H1 (cell line): ENCODE results near the gene INVS. TPM values are rescaled to one million over a fixed set of nuclear protein-coding genes. Genes with fewer than 3 reads are reported as not detected.

Source experiments
- CTCF ChIA-PET: fragments of 300-600 bp; sonication (Branson Sonifier 250); formaldehyde crosslinking; loops from one replicate; lab custom pipeline; 2021; ENCODE audit not compliant: partially characterized antibody; lab: Charles Lee
- POLR2A ChIA-PET: fragments of 300-600 bp; sonication (Branson Sonifier 250); formaldehyde crosslinking; loops from one replicate; lab custom pipeline; 2021; ENCODE audit warnings: inconsistent platforms; ENCODE audit not compliant: partially characterized antibody; lab: Charles Lee
- DNase-seq, 2 experiments: peaks; one replicate each; pipeline versions ENCODE4 v3.0.0 to v3.0.0-alpha.2; 2010 to 2022; ENCODE audit warnings: low spot score in 2 of 2, low read depth in 1 of 2, mixed read lengths in 1 of 2
- FAIRE-seq: peaks from 2 replicates; lab custom pipeline; 2011; peaks lifted over from hg19 to GRCh38; lab: Jason Lieb, UNC
- H2AFZ ChIP-seq: 2 replicates; pipeline ENCODE4 v1.8.1; 2012; ENCODE audit warnings: low read length, inconsistent platforms
- H2AK5ac ChIP-seq: 2 replicates; pipeline ENCODE4 v1.6.1; 2013; ENCODE audit warnings: low read depth, low read length
- H2BK120ac ChIP-seq: replicated peaks from 2 replicates; pipeline ENCODE3; 2013; ENCODE audit warnings: low read depth, low read length, inconsistent platforms
- H2BK12ac ChIP-seq: 2 replicates; pipeline ENCODE4 v1.6.1; 2013; ENCODE audit warnings: low read depth, low read length
- H2BK15ac ChIP-seq: 2 replicates; pipeline ENCODE4 v1.6.1; 2013; ENCODE audit warnings: low read length
- H2BK20ac ChIP-seq: 2 replicates; pipeline ENCODE4 v1.6.1; 2013; ENCODE audit warnings: low read length
- H2BK5ac ChIP-seq: 2 replicates; pipeline ENCODE4 v1.6.1; 2013; ENCODE audit warnings: low read depth, low read length
- H3K14ac ChIP-seq: 2 replicates; pipeline ENCODE4 v1.6.1; 2013; ENCODE audit warnings: inconsistent platforms; ENCODE audit not compliant: insufficient read length
- H3K18ac ChIP-seq: 2 replicates; pipeline ENCODE4 v1.6.1; 2013; ENCODE audit warnings: low read length; ENCODE audit errors: extremely low read depth
- H3K23ac ChIP-seq: 2 replicates; pipeline ENCODE4 v1.6.1; 2013; ENCODE audit warnings: inconsistent platforms; ENCODE audit not compliant: insufficient read length
- H3K23me2 ChIP-seq: 2 replicates; pipeline ENCODE4 v1.6.1; 2013; ENCODE audit warnings: low read depth, low read length
- H3K27ac ChIP-seq: 2 replicates; pipeline ENCODE4 v1.6.1; 2011; ENCODE audit warnings: low read depth, low read length, inconsistent platforms
- H3K27me3 ChIP-seq, 4 experiments: replicated peaks in 1 of 4; 1 replicate in 1 of 4; 2 replicates in 3 of 4; pipeline versions ENCODE4 v1.6.1 to v1.8.1; 2011 to 2013; ENCODE audit warnings: low read length in 3 of 4, mild to moderate bottlenecking in 3 of 4, inconsistent platforms in 2 of 4, mixed read lengths in 2 of 4, moderate library complexity in 1 of 4; ENCODE audit not compliant: control insufficient read depth in 3 of 4, insufficient read depth in 3 of 4; ENCODE audit errors: extremely low read depth in 1 of 4
- H3K36me3 ChIP-seq, 4 experiments: 2 replicates each; pipeline versions ENCODE4 v1.6.1 to v1.8.1; 2011 to 2013; ENCODE audit warnings: mild to moderate bottlenecking in 4 of 4, low read length in 3 of 4, moderate library complexity in 2 of 4, control low read depth in 1 of 4, inconsistent platforms in 1 of 4; ENCODE audit not compliant: insufficient read depth in 4 of 4, control insufficient read depth in 2 of 4
- H3K4ac ChIP-seq: replicated peaks from 2 replicates; pipeline ENCODE3; 2013; ENCODE audit warnings: low read length, low read depth, mixed read lengths, inconsistent platforms; ENCODE audit not compliant: insufficient read length
- H3K4me1 ChIP-seq, 4 experiments: replicated peaks in 1 of 4; 1 replicate in 1 of 4; 2 replicates in 3 of 4; pipeline versions ENCODE4 v1.6.1 to v1.8.1; 2011 to 2013; ENCODE audit warnings: low read length in 3 of 4, inconsistent platforms in 2 of 4, mixed read lengths in 1 of 4; ENCODE audit not compliant: insufficient read depth in 4 of 4, control insufficient read depth in 3 of 4
- H3K4me2 ChIP-seq, 2 experiments: 2 replicates each; pipeline versions ENCODE4 v1.6.1 to v1.8.1; 2011 to 2013; ENCODE audit warnings: low read depth in 2 of 2, low read length in 2 of 2, control low read depth in 1 of 2, inconsistent platforms in 1 of 2, mild to moderate bottlenecking in 1 of 2; ENCODE audit not compliant: insufficient read depth in 1 of 2
- H3K4me3 ChIP-seq, 4 experiments: fragments of 200-600, 300-600 bp in 1 of 4; sonication (generic), shearing (Covaris generic), sonication (Bioruptor Twin) in 1 of 4; 2 replicates each; pipeline versions ENCODE4 v1.5.1 to v1.8.1; 2011 to 2016; ENCODE audit warnings: low read length in 4 of 4, low read depth in 3 of 4, control low read depth in 2 of 4, inconsistent platforms in 2 of 4, mild to moderate bottlenecking in 2 of 4, mixed read lengths in 1 of 4, moderate library complexity in 1 of 4; ENCODE audit not compliant: insufficient read depth in 2 of 4; ENCODE audit errors: extremely low read depth in 1 of 4
- H3K56ac ChIP-seq: replicated peaks from 2 replicates; pipeline ENCODE3; 2013; ENCODE audit warnings: low read depth, mild to moderate bottlenecking, mixed read lengths, low read length, inconsistent platforms; ENCODE audit not compliant: insufficient read length
- H3K79me1 ChIP-seq: 2 replicates; pipeline ENCODE4 v1.6.1; 2013; ENCODE audit warnings: low read depth, low read length, control low read depth
- H3K79me2 ChIP-seq, 2 experiments: 2 replicates each; pipeline versions ENCODE4 v1.6.1 to v1.8.1; 2012 to 2013; ENCODE audit warnings: low read length in 2 of 2, mild to moderate bottlenecking in 2 of 2, inconsistent platforms in 1 of 2; ENCODE audit not compliant: insufficient read depth in 2 of 2, control insufficient read depth in 1 of 2
- H3K9ac ChIP-seq, 4 experiments: replicated peaks in 1 of 4; 1 replicate in 1 of 4; 2 replicates in 3 of 4; pipeline versions ENCODE4 v1.6.1 to v1.8.1; 2011 to 2013; ENCODE audit warnings: low read depth in 3 of 4, low read length in 3 of 4, control low read depth in 2 of 4, mild to moderate bottlenecking in 2 of 4, moderate library complexity in 2 of 4, inconsistent platforms in 1 of 4; ENCODE audit errors: extremely low read depth in 1 of 4
- H3K9me3 ChIP-seq, 2 experiments: 2 replicates each; pipeline versions ENCODE4 v1.6.1 to v1.8.1; 2012 to 2013; ENCODE audit warnings: mild to moderate bottlenecking in 2 of 2, moderate library complexity in 2 of 2, control low read depth in 1 of 2, inconsistent platforms in 1 of 2, low read depth in 1 of 2, low read length in 1 of 2, mixed read lengths in 1 of 2; ENCODE audit not compliant: insufficient read depth in 2 of 2
- H4K20me1 ChIP-seq, 2 experiments: replicated peaks in 1 of 2; 2 replicates each; pipeline versions ENCODE3 to v1.8.1; 2011 to 2013; ENCODE audit warnings: inconsistent platforms in 2 of 2, low read length in 2 of 2, mild to moderate bottlenecking in 1 of 2; ENCODE audit not compliant: insufficient read depth in 2 of 2, control insufficient read depth in 1 of 2
- H4K5ac ChIP-seq: 2 replicates; pipeline ENCODE4 v1.6.1; 2013; ENCODE audit warnings: low read length, low read depth, mixed read lengths, inconsistent platforms; ENCODE audit not compliant: insufficient read length
- H4K8ac ChIP-seq: 2 replicates; pipeline ENCODE4 v1.8.0; 2013; ENCODE audit warnings: mild to moderate bottlenecking, moderate library complexity, low read length, inconsistent platforms; ENCODE audit not compliant: insufficient read depth; ENCODE audit errors: extremely low read depth
- H4K91ac ChIP-seq: replicated peaks from 2 replicates; pipeline ENCODE3; 2013; ENCODE audit warnings: low read length, mixed read lengths, inconsistent platforms; ENCODE audit not compliant: insufficient read length
- ATF2 ChIP-seq: IDR thresholded peaks from 2 replicates; pipeline ENCODE4 v1.6.1; 2012; ENCODE audit warnings: low read length, inconsistent platforms
- CBX5 ChIP-seq: fragments of 300-800, 300-1000 bp; sonication (generic); IDR thresholded peaks from 2 replicates; pipeline ENCODE4 v1.7.1; 2016; ENCODE audit warnings: antibody characterized with exemption, low read length, low read depth
- CHD1 ChIP-seq: IDR thresholded peaks from 2 replicates; pipeline ENCODE4 v1.6.1; 2012; ENCODE audit warnings: low read depth, low read length, improper control_type of control experiment
- CHD2 ChIP-seq: IDR thresholded peaks from 2 replicates; pipeline ENCODE4 v1.6.1; 2012; ENCODE audit warnings: low read length, improper control_type of control experiment
- GABPA ChIP-seq: IDR thresholded peaks from 2 replicates; pipeline ENCODE4 v1.6.1; 2011; ENCODE audit warnings: mild to moderate bottlenecking, low read length, moderate library complexity, borderline replicate concordance; ENCODE audit not compliant: insufficient read depth
- SIRT6 ChIP-seq: IDR thresholded peaks from one replicate; pipeline ENCODE4 v1.7.1; 2012; ENCODE audit warnings: low read length, inconsistent platforms
- SP4 ChIP-seq: IDR thresholded peaks from 2 replicates; pipeline ENCODE4 v1.6.1; 2012; ENCODE audit warnings: low read length, inconsistent platforms
- TAF1 ChIP-seq: IDR thresholded peaks from 2 replicates; pipeline ENCODE4 v1.6.1; 2011; ENCODE audit warnings: mild to moderate bottlenecking, low read depth, low read length
- USF2 ChIP-seq: IDR thresholded peaks from 2 replicates; pipeline ENCODE4 v1.6.1; 2011; ENCODE audit warnings: low read length, improper control_type of control experiment
- YY1 ChIP-seq: IDR thresholded peaks from 2 replicates; pipeline ENCODE4 v1.6.1; 2011; ENCODE audit warnings: low read depth, mild to moderate bottlenecking, low read length
- ZNF274 ChIP-seq: IDR thresholded peaks from 2 replicates; pipeline ENCODE4 v1.7.0; 2012; ENCODE audit warnings: low read length, borderline replicate concordance; ENCODE audit errors: extremely low read depth
- WGBS, 2 experiments: shearing (Covaris generic) in 1 of 2; methylation state at CpG; one replicate each; pipeline versions ENCODE4 v1.1.6 to v1.1.7; 2013 to 2015; ENCODE audit warnings: low lambda C conversion rate in 2 of 2, mixed read lengths in 2 of 2, inconsistent platforms in 1 of 2, low coverage in 1 of 2, missing lambda C conversion rate in 1 of 2; ENCODE audit not compliant: insufficient replicate concordance in 2 of 2, insufficient coverage in 1 of 2, insufficient read length in 1 of 2; ENCODE audit errors: extremely low coverage in 1 of 2, missing lambda C conversion rate in 1 of 2; 5-methylcytosine and 5-hydroxymethylcytosine counted together
- polyA plus RNA-seq, 7 experiments: library from polyadenylated mRNA; depleted of rRNA in 3 of 7; stranded (reverse) in 5 of 7; unstranded in 2 of 7; fragments of >200 nt in 5 of 7; fragments of 200-250 nt in 2 of 7; gene quantifications; 1 replicate in 5 of 7; 2 replicates in 1 of 7; 4 replicates in 1 of 7; pipeline versions ENCODE4 v1.2.1 to v1.2.3, GENCODE V29; 2011 to 2013; ENCODE audit warnings: missing spikeins in 2 of 7, mixed read lengths in 2 of 7
- total RNA-seq: library from RNA; stranded (reverse); fragmentation: NEBNext Ultra II Directional; extraction: Animal tissue kit (Norgen Biotek cat#: 25700); gene quantifications from 2 replicates; pipeline ENCODE4 v1.2.1, GENCODE V29; 2021

The INVS gene
- total and polyA plus RNA-seq, 2 of the 8 experiments (the other 6 are each of a cell fraction or from before 2014, with no cell fraction given), result 4.1 to 6.9 TPM

GRCh38 chr9:100090880-100091279, 8.2 kb upstream of the INVS start:
- Histone ChIP-seq H3K4me2 (no peak overlapping the region), H3K4me3 (no peak overlapping the region), H3K27me3 (no peaks in the 10 kb centered on the region), H3K9me3 (no peaks in the 10 kb centered on the region), H4K20me1 (no peaks in the 10 kb centered on the region), H3K36me3 (no peaks in the 10 kb centered on the region), H3K79me1 (no peaks in the 10 kb centered on the region), H3K4me1 (no peaks in the 10 kb centered on the region; a peak in 1 of 7 replicates), H3K23ac (no peak overlapping the region), H2BK20ac (no peak overlapping the region), H3K27ac (no peak overlapping the region), H3K9ac (no peak overlapping the region), H3K18ac (no peak overlapping the region), H2AK5ac (no peak overlapping the region), H3K14ac (no peak overlapping the region), H4K5ac (no peak overlapping the region), H3K23me2 (no peaks in the 10 kb centered on the region), H2BK120ac (no peak overlapping the region), H3K79me2 (peaks cover 0 to 50% of the 10 kb centered on the region in 2 experiments; a peak in 2 of 4 replicates), H4K91ac (no peak overlapping the region), H3K56ac (no peak overlapping the region), H2BK15ac (no peak overlapping the region), H2BK5ac (no peak overlapping the region), H2BK12ac (no peak overlapping the region), H4K8ac (no peak overlapping the region), H2AFZ (no peak overlapping the region), H3K4ac (no peak overlapping the region)
- WGBS, 2 experiments, result 90% methylated on average over 1 of the region's 1 CpG; no CpG with 5 or more reads in 1 of the 2 experiments
- TF ChIP-seq TAF1 (no peak), USF2 (no peak), SIRT6 (no peak), SP4 (no peak), CHD1 (no peak), CHD2 (no peak), CBX5 (no peak), ZNF274 (no peak), GABPA (no peak), ATF2 (no peak), YY1 (no peak)
- FAIRE-seq (no peak), DNase-seq (no peak)
- ChIA-PET POLR2A (interaction anchor here (1.5 kb wide), 1 partner anchor 11 kb away, joined by 3 read pairs; no protein-coding TSS in a partner anchor), CTCF (no interaction called here)
